Astrocyte (in vitro differentiated cells and primary cell): ENCODE results near the gene RASA4. TPM values are rescaled to one million over a fixed set of nuclear protein-coding genes. Genes with fewer than 3 reads are reported as not detected.
"Not testable (repeated sequence)": the region's sequence is repeated elsewhere in the genome, so short reads cannot be mapped to it uniquely, and the experiment has no call there.

ENCODE experiments used
- DNase-seq: peaks from one replicate; pipeline ENCODE4 v3.0.0-alpha.2; 2010; ENCODE audit warnings: low read depth
- FAIRE-seq: peaks from 2 replicates; lab custom pipeline; 2011; peaks lifted over from hg19 to GRCh38; lab: Jason Lieb, UNC
- H2AFZ ChIP-seq: 2 replicates; pipeline ENCODE4 v1.6.0; 2012; ENCODE audit warnings: low read depth, low read length, inconsistent platforms
- H3K27ac ChIP-seq: 2 replicates; pipeline ENCODE4 v1.5.1; 2011; ENCODE audit warnings: low read depth, low read length, inconsistent platforms
- H3K27me3 ChIP-seq: 2 replicates; pipeline ENCODE4 v1.6.0; 2011; ENCODE audit warnings: low read length, inconsistent platforms; ENCODE audit not compliant: insufficient read depth
- H3K36me3 ChIP-seq: 2 replicates; pipeline ENCODE4 v1.5.1; 2011; ENCODE audit warnings: low read length, inconsistent platforms; ENCODE audit not compliant: insufficient read depth
- H3K4me1 ChIP-seq: 2 replicates; pipeline ENCODE4 v1.5.1; 2011; ENCODE audit warnings: low read length, inconsistent platforms; ENCODE audit not compliant: insufficient read depth
- H3K4me2 ChIP-seq: 2 replicates; pipeline ENCODE4 v1.6.0; 2012; ENCODE audit warnings: low read length, inconsistent platforms
- H3K4me3 ChIP-seq: 2 replicates; pipeline ENCODE4 v1.5.1; 2011; ENCODE audit warnings: low read depth, mild to moderate bottlenecking, low read length, inconsistent platforms; ENCODE audit not compliant: insufficient read depth
- H3K79me2 ChIP-seq: 2 replicates; pipeline ENCODE4 v1.6.0; 2012; ENCODE audit warnings: mild to moderate bottlenecking, low read length, inconsistent platforms; ENCODE audit not compliant: insufficient read depth
- H3K9ac ChIP-seq: 2 replicates; pipeline ENCODE4 v1.6.0; 2012; ENCODE audit warnings: mild to moderate bottlenecking, low read length, inconsistent platforms
- H3K9me3 ChIP-seq: 2 replicates; pipeline ENCODE4 v1.5.1; 2012; ENCODE audit warnings: low read depth, mild to moderate bottlenecking, low read length, inconsistent platforms; ENCODE audit not compliant: insufficient read depth
- H4K20me1 ChIP-seq: 2 replicates; pipeline ENCODE4 v1.6.0; 2012; ENCODE audit warnings: low read length, inconsistent platforms; ENCODE audit not compliant: insufficient read depth
- H3K27ac Mint-ChIP-seq: one replicate; pipeline ENCODE4 v1.8.0; 2021; ENCODE audit warnings: mild to moderate bottlenecking, mixed read lengths; ENCODE audit not compliant: unreplicated experiment
- H3K27me3 Mint-ChIP-seq: one replicate; pipeline ENCODE4 v1.8.0; 2021; ENCODE audit warnings: low read depth, mixed read lengths; ENCODE audit not compliant: unreplicated experiment
- H3K36me3 Mint-ChIP-seq: one replicate; pipeline ENCODE4 v1.8.0; 2021; ENCODE audit warnings: low read depth, mixed read lengths; ENCODE audit not compliant: unreplicated experiment
- H3K4me1 Mint-ChIP-seq: one replicate; pipeline ENCODE4 v1.8.0; 2021; ENCODE audit warnings: low read depth, mixed read lengths; ENCODE audit not compliant: unreplicated experiment
- H3K4me3 Mint-ChIP-seq: one replicate; pipeline ENCODE4 v1.8.0; 2021; ENCODE audit warnings: mild to moderate bottlenecking, moderate library complexity, mixed read lengths; ENCODE audit not compliant: unreplicated experiment
- H3K9me3 Mint-ChIP-seq: one replicate; pipeline ENCODE4 v1.8.0; 2021; ENCODE audit warnings: mild to moderate bottlenecking, mixed read lengths; ENCODE audit not compliant: unreplicated experiment
- total RNA-seq: library from RNA; stranded (reverse); gene quantifications from 2 replicates; pipeline ENCODE4 v1.2.1, GENCODE V29; 2021

RASA4 gene
- total RNA-seq, 1 donor from 2014 or later, result 7.2 TPM

GRCh38 chr7:102544372-102544771, 72.2 kb downstream of the RASA4 start:
- not testable (repeated sequence) for H3K27ac ChIP-seq, FAIRE-seq, H3K79me2 ChIP-seq, H3K27me3 Mint-ChIP-seq, H3K9me3 Mint-ChIP-seq, H3K27ac Mint-ChIP-seq, H3K4me1 Mint-ChIP-seq, DNase-seq, H3K9me3 ChIP-seq, H3K9ac ChIP-seq, H3K27me3 ChIP-seq, H3K4me1 ChIP-seq, H3K4me2 ChIP-seq, H4K20me1 ChIP-seq, H3K36me3 Mint-ChIP-seq, H2AFZ ChIP-seq, H3K36me3 ChIP-seq, H3K4me3 ChIP-seq, H3K4me3 Mint-ChIP-seq

GRCh38 chr7:102543596-102543995, 73.0 kb downstream of the RASA4 start, which contains the start of gene UPK3BL2:
UPK3BL2 (minus strand) TSS chr7:102543696; CDS start chr7:102543636, 60 bp downstream.
- FAIRE-seq, H3K27ac Mint-ChIP-seq, H3K4me2 ChIP-seq: not testable (repeated sequence)

GRCh38 chr7:102542771-102543170, 73.8 kb downstream of the RASA4 start:
- not testable (repeated sequence) for H3K36me3 Mint-ChIP-seq

More at GRCh38 chr7:102543596-102543995, 73.0 kb downstream of the RASA4 start, which contains the start of gene UPK3BL2:
- H3K4me3 Mint-ChIP-seq, DNase-seq, H2AFZ ChIP-seq, H3K36me3 Mint-ChIP-seq, H3K4me3 ChIP-seq, H3K9ac ChIP-seq, H3K27me3 Mint-ChIP-seq, H4K20me1 ChIP-seq, H3K27ac ChIP-seq, H3K79me2 ChIP-seq, H3K4me1 Mint-ChIP-seq, H3K4me1 ChIP-seq, H3K36me3 ChIP-seq, H3K9me3 ChIP-seq, H3K27me3 ChIP-seq, H3K9me3 Mint-ChIP-seq: not testable (repeated sequence)

GRCh38 chr7:102542083-102542482, 74.5 kb downstream of the RASA4 start:
- DNase-seq, H3K4me1 Mint-ChIP-seq, H4K20me1 ChIP-seq, H2AFZ ChIP-seq, H3K4me2 ChIP-seq, H3K36me3 Mint-ChIP-seq, FAIRE-seq, H3K4me1 ChIP-seq, H3K4me3 ChIP-seq, H3K79me2 ChIP-seq, H3K4me3 Mint-ChIP-seq, H3K9me3 Mint-ChIP-seq, H3K36me3 ChIP-seq, H3K27ac ChIP-seq, H3K9ac ChIP-seq, H3K27ac Mint-ChIP-seq, H3K27me3 Mint-ChIP-seq, H3K27me3 ChIP-seq, H3K9me3 ChIP-seq: not testable (repeated sequence)

More at GRCh38 chr7:102542771-102543170, 73.8 kb downstream of the RASA4 start:
- H3K79me2 ChIP-seq, H3K36me3 ChIP-seq, H3K9me3 ChIP-seq, H3K27me3 Mint-ChIP-seq, DNase-seq, H3K4me3 Mint-ChIP-seq, H3K4me1 ChIP-seq, H3K27me3 ChIP-seq, H3K9me3 Mint-ChIP-seq, H3K27ac ChIP-seq, FAIRE-seq, H3K4me2 ChIP-seq, H3K4me3 ChIP-seq, H4K20me1 ChIP-seq, H3K27ac Mint-ChIP-seq, H3K9ac ChIP-seq, H2AFZ ChIP-seq, H3K4me1 Mint-ChIP-seq: not testable (repeated sequence)

GRCh38 chr7:102540604-102541003, 76.0 kb downstream of the RASA4 start:
- H3K9ac ChIP-seq, H3K27me3 ChIP-seq, H3K4me3 Mint-ChIP-seq, H3K9me3 Mint-ChIP-seq, H3K4me3 ChIP-seq, FAIRE-seq, H3K27ac ChIP-seq, DNase-seq, H3K79me2 ChIP-seq, H2AFZ ChIP-seq, H3K4me2 ChIP-seq, H3K9me3 ChIP-seq, H3K36me3 ChIP-seq, H3K36me3 Mint-ChIP-seq, H3K4me1 Mint-ChIP-seq, H3K27me3 Mint-ChIP-seq, H3K4me1 ChIP-seq, H4K20me1 ChIP-seq, H3K27ac Mint-ChIP-seq: not testable (repeated sequence)

- H3K9me3 ChIP-seq, H3K9me3 Mint-ChIP-seq, H3K4me3 ChIP-seq, H3K27me3 Mint-ChIP-seq, H3K36me3 ChIP-seq, H3K4me3 Mint-ChIP-seq, H3K27ac Mint-ChIP-seq, H3K79me2 ChIP-seq, DNase-seq, H3K4me1 ChIP-seq, H3K27me3 ChIP-seq, H3K36me3 Mint-ChIP-seq, H2AFZ ChIP-seq, FAIRE-seq, H3K4me1 Mint-ChIP-seq, H3K9ac ChIP-seq, H3K4me2 ChIP-seq, H4K20me1 ChIP-seq, H3K27ac ChIP-seq: not testable (repeated sequence)
Observed at GRCh38 chr7:102535062-102535615, 81.4 kb downstream of the RASA4 start.
